Thyroid gland (tissue), 4 donors: ENCODE results near the gene PNMA8C.

Experiments used
- CTCF ChIP-seq, 6 experiments: fragments of 200-600 bp in 3 of 6; fragments of 450-650 bp in 3 of 6; sonication (generic) in 3 of 6; IDR thresholded peaks; one replicate each; pipeline ENCODE4 v1.5.1; 2016 to 2019; ENCODE audit warnings: antibody characterized with exemption in 6 of 6, mild to moderate bottlenecking in 2 of 6, inconsistent platforms in 1 of 6, moderate library complexity in 1 of 6
- POLR2A ChIP-seq, 2 donors: fragments of 450-650 bp; IDR thresholded peaks; one replicate each; pipeline ENCODE4 v1.6.1; 2017; ENCODE audit warnings: antibody characterized with exemption in 2 of 2, mild to moderate bottlenecking in 2 of 2, moderate library complexity in 1 of 2

DNA sequence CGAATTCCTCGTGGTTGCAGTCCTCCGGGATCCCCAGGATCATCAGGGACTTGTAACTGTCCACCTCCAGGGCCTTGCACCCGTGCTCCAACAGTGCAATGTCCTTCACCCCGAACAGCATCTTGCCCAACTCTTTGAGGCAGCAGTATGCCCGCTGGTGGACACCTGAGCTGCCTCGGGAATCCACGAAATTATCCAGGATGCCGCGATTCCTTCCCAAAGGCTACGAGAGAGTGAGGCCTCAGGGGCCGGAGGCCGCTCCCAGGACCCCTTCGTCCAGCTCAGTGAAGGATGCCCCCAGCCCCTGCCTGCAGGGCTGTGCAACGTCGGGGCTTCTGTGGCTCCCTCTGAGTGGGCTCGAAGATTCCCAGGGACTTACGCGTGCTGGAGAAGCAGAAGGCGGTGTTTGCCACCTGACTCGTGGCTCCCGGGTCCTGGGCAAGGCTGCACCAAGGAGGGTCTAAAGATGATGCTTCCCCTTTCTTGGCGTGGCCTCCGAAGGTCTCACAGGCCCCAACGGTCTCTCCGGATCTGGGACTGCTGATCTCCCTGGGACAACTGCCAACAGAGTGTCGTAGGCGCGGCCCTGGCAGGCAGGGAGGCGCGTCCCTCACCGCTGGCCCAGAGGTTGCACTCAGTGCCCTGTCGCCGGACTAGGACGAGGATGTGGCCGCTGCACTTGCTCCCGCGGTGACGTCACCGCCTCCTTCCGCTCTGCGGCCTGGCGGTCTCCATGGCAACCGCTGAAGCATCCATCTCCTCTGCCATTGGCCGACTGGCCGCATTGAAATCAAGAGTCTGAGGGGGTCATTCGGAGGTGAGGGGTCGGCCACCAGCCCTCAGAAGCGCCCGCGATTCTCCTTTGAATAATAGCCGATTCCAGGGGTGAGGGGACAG, at the start of gene PNMA8C:
- TF ChIP-seq POLR2A (IDR thresholded peaks at IDR 0.05): no peak
- no peak for TF ChIP-seq CTCF (IDR thresholded peaks at IDR 0.05)
